Measurements from ENCODE around the gene NRL.

NRL gene

DNA sequence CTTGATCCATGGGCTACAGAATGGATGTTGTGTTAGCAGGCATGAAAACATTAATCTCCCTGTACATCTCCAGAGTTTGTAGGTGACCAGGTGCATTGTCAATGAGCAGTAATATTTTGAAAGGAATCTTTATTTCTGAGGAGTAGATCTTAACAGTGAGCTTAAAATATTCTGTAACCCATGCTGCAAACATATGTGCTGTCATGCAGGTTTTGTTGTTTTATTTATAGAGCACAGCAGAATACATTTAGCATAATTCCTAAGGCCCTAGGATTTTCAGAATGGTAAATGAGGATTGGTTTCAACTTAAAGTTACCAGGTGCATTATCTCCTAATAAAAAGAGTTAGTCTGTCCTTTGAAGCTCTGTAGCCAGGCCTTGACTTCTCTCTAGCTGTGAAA lies 12.2 kb upstream of the NRL start:
- Mint-ChIP-seq H3K27me3 (ENCODE audit: low read depth) (no peaks in the 10 kb centered on the region), H3K27ac (no peak overlapping the region)

GRCh38 chr14:24123424-24124417 lies 9.0 kb upstream of the NRL start:
- Mint-ChIP-seq H3K4me3 (no peak overlapping the region), H3K27ac (no peak overlapping the region), H3K4me1 (ENCODE audit: low read depth) (peaks cover 2% of the 10 kb centered on the region), H3K27me3 (ENCODE audit: low read depth) (no peaks in the 10 kb centered on the region), H3K9me3 (no peaks in the 10 kb centered on the region), H3K36me3 (ENCODE audit: low read depth) (peaks cover 41% of the 10 kb centered on the region)
- no peak for DNase-seq (ENCODE audit: low spot score)

More for the DNA sequence above, 12.2 kb upstream of the NRL start:
- no peak for DNase-seq (ENCODE audit: low spot score)
- Mint-ChIP-seq H3K9me3 (no peaks in the 10 kb centered on the region), H3K4me3 (no peak overlapping the region), H3K4me1 (ENCODE audit: low read depth) (peaks cover 5% of the 10 kb centered on the region), H3K36me3 (ENCODE audit: low read depth) (peaks cover 18% of the 10 kb centered on the region)

DNA sequence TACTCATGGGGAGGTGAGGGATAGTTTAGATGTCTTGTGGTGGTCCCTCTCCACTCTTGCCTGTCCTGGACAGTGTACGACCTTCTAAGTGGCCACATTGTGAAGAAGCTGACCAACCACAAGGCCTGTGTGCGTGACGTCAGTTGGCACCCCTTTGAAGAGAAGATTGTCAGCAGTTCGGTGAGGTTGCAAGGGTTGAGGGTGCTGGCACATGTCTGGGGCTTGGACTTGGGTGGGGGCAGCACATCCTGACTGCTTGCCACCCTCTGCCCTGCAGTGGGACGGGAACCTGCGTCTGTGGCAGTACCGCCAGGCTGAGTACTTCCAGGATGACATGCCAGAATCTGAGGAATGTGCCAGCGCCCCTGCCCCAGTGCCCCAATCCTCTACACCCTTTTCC lies 8.1 kb upstream of the NRL start:
- peaks cover 5% of the 10 kb centered on the region for H3K4me1 Mint-ChIP-seq (ENCODE audit: low read depth)
- H3K27ac Mint-ChIP-seq, result no peak overlapping the region
- DNase-seq (ENCODE audit: low spot score), result no peak
- no peak overlapping the region for H3K4me3 Mint-ChIP-seq
- no peaks in the 10 kb centered on the region for H3K27me3 Mint-ChIP-seq (ENCODE audit: low read depth)
- no peaks in the 10 kb centered on the region for H3K9me3 Mint-ChIP-seq
- peaks cover 48% of the 10 kb centered on the region for H3K36me3 Mint-ChIP-seq (ENCODE audit: low read depth)

- no peak for DNase-seq (ENCODE audit: low spot score)
- Mint-ChIP-seq H3K9me3 (no peaks in the 10 kb centered on the region), H3K36me3 (ENCODE audit: low read depth) (peaks cover 53% of the 10 kb centered on the region), H3K27me3 (ENCODE audit: low read depth) (no peaks in the 10 kb centered on the region), H3K4me3 (no peak overlapping the region), H3K4me1 (ENCODE audit: low read depth) (peaks cover 8% of the 10 kb centered on the region), H3K27ac (no peak overlapping the region)
These were observed 7.7 kb upstream of the NRL start for GRCh38 chr14:24122416-24122815.

- Mint-ChIP-seq H3K4me1 (ENCODE audit: low read depth) (peaks cover 14% of the 10 kb centered on the region), H3K36me3 (ENCODE audit: low read depth) (peaks cover 60% of the 10 kb centered on the region), H3K27ac (no peak overlapping the region), H3K4me3 (no peak overlapping the region), H3K9me3 (no peaks in the 10 kb centered on the region), H3K27me3 (ENCODE audit: low read depth) (no peaks in the 10 kb centered on the region)
- no peak for DNase-seq (ENCODE audit: low spot score)
These were observed 6.5 kb upstream of the NRL start for GRCh38 chr14:24121210-24121609.

GRCh38 chr14:24119691-24120090 lies 4.9 kb upstream of the NRL start:
- Mint-ChIP-seq H3K27me3 (ENCODE audit: low read depth) (no peaks in the 10 kb centered on the region), H3K4me1 (ENCODE audit: low read depth) (peaks cover 25% of the 10 kb centered on the region), H3K4me3 (no peak overlapping the region), H3K36me3 (ENCODE audit: low read depth) (peaks cover 68% of the 10 kb centered on the region), H3K9me3 (no peaks in the 10 kb centered on the region), H3K27ac (no peak overlapping the region)
- no peak for DNase-seq (ENCODE audit: low spot score)

DNA sequence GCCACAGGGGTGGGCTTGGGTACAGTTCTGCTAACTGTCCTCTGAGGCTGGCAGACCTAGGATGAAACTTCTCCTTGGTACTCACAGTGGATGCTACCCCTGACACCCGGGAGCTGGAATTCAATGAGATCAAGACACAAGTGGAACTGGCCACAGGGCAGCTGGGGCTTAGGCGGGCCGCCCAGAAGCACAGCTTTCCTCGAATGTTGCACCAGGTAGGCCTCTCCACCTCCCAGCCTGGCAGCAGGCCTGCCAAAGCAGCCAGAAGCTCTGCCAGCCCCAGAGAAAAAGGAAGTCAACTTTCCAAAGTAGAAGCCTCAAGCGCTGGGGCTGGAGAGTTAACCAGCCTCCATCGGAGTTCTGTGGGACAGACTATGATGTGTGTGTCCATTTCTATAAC lies 2.4 kb upstream of the NRL start:
- H3K36me3 Mint-ChIP-seq (ENCODE audit: low read depth), result peaks cover 53% of the 10 kb centered on the region
- no peak overlapping the region for H3K4me3 Mint-ChIP-seq
- H3K27me3 Mint-ChIP-seq (ENCODE audit: low read depth), result no peaks in the 10 kb centered on the region
- H3K4me1 Mint-ChIP-seq (ENCODE audit: low read depth), result peaks cover 25% of the 10 kb centered on the region
- no peaks in the 10 kb centered on the region for H3K9me3 Mint-ChIP-seq
- no peak for DNase-seq (ENCODE audit: low spot score)
- H3K27ac Mint-ChIP-seq, result no peak overlapping the region

- Mint-ChIP-seq H3K27me3 (ENCODE audit: low read depth) (no peaks in the 10 kb centered on the region), H3K36me3 (ENCODE audit: low read depth) (peaks cover 48% of the 10 kb centered on the region), H3K4me3 (peak overlapping the region; percentile 92), H3K4me1 (ENCODE audit: low read depth) (peaks cover 25% of the 10 kb centered on the region), H3K9me3 (no peaks in the 10 kb centered on the region), H3K27ac (peak overlapping the region; percentile 97)
- DNase-seq (ENCODE audit: low spot score), result no peak
These were observed 1.5 kb upstream of the NRL start for GRCh38 chr14:24116128-24116814.

- Mint-ChIP-seq H3K27me3 (ENCODE audit: low read depth) (no peaks in the 10 kb centered on the region), H3K36me3 (ENCODE audit: low read depth) (peaks cover 43% of the 10 kb centered on the region), H3K4me1 (ENCODE audit: low read depth) (peaks cover 26% of the 10 kb centered on the region), H3K4me3 (peak overlapping the region; percentile 92), H3K9me3 (no peaks in the 10 kb centered on the region), H3K27ac (peak overlapping the region; percentile 97)
- DNase-seq (ENCODE audit: low spot score), result no peak
These were observed 826 bp upstream of the NRL start for GRCh38 chr14:24115422-24116127.

GRCh38 chr14:24113801-24114531 lies 783 bp downstream of the NRL start:
- Mint-ChIP-seq H3K4me1 (ENCODE audit: low read depth) (peaks cover 29% of the 10 kb centered on the region), H3K36me3 (ENCODE audit: low read depth) (peaks cover 32% of the 10 kb centered on the region)
- DNase-seq (ENCODE audit: low spot score), result peak; percentile 88

GRCh38 chr14:24113379-24113800 lies 1.4 kb downstream of the NRL start:
- Mint-ChIP-seq H3K4me3 (peak overlapping the region; percentile 92), H3K4me1 (ENCODE audit: low read depth) (peaks cover 32% of the 10 kb centered on the region), H3K27ac (peak overlapping the region; percentile 97), H3K36me3 (ENCODE audit: low read depth) (peaks cover 27% of the 10 kb centered on the region), H3K9me3 (no peaks in the 10 kb centered on the region), H3K27me3 (ENCODE audit: low read depth) (no peaks in the 10 kb centered on the region)
- DNase-seq (ENCODE audit: low spot score), result no peak

More at GRCh38 chr14:24113801-24114531, 783 bp downstream of the NRL start:
- H3K27ac Mint-ChIP-seq, result peak overlapping the region; percentile 97
- peak overlapping the region; percentile 92 for H3K4me3 Mint-ChIP-seq
- no peaks in the 10 kb centered on the region for H3K27me3 Mint-ChIP-seq (ENCODE audit: low read depth)
- H3K9me3 Mint-ChIP-seq, result no peaks in the 10 kb centered on the region

GRCh38 chr14:24110523-24110922 lies 4.2 kb downstream of the NRL start:
- H3K27me3 Mint-ChIP-seq (ENCODE audit: low read depth), result no peaks in the 10 kb centered on the region
- peaks cover 5% of the 10 kb centered on the region for H3K36me3 Mint-ChIP-seq (ENCODE audit: low read depth)
- H3K4me3 Mint-ChIP-seq, result no peak overlapping the region
- H3K9me3 Mint-ChIP-seq, result no peaks in the 10 kb centered on the region
- H3K4me1 Mint-ChIP-seq (ENCODE audit: low read depth), result peaks cover 22% of the 10 kb centered on the region
- DNase-seq (ENCODE audit: low spot score), result no peak
- no peak overlapping the region for H3K27ac Mint-ChIP-seq

GRCh38 chr14:24110060-24110459 lies 4.7 kb downstream of the NRL start:
- Mint-ChIP-seq H3K27ac (no peak overlapping the region), H3K4me3 (no peak overlapping the region)

More at GRCh38 chr14:24110060-24110459, 4.7 kb downstream of the NRL start:
- Mint-ChIP-seq H3K27me3 (ENCODE audit: low read depth) (no peaks in the 10 kb centered on the region), H3K4me1 (ENCODE audit: low read depth) (peaks cover 18% of the 10 kb centered on the region), H3K36me3 (ENCODE audit: low read depth) (peaks cover 3% of the 10 kb centered on the region), H3K9me3 (no peaks in the 10 kb centered on the region)
- no peak for DNase-seq (ENCODE audit: low spot score)
